ENCODE results near the gene PPARG.

Gene PPARG

GRCh38 chr3:12309716-12310115 lies 20.8 kb downstream of the PPARG start:
- Histone ChIP-seq H3K27ac (ENCODE audit: low read length) (no peak overlapping the region), H3K9ac (ENCODE audit: low read depth, low read length) (no peak overlapping the region)
- no peak for TF ChIP-seq EZH2 (IDR thresholded peaks at IDR 0.05; ENCODE audit: borderline replicate concordance, low read depth, low read length, severe bottlenecking)
- no peak for TF ChIP-seq CTCF (IDR thresholded peaks at IDR 0.05; ENCODE audit: borderline replicate concordance, extremely low read depth, low read length, poor library complexity, severe bottlenecking)

GRCh38 chr3:12312010-12312409 lies 23.1 kb downstream of the PPARG start:
- Histone ChIP-seq H3K4me1 (ENCODE audit: insufficient read depth, low read length) (peaks cover 5% of the 10 kb centered on the region; the same call in 1 of the 2 replicates), H4K20me1 (ENCODE audit: insufficient read depth, low read length) (no peaks in the 10 kb centered on the region), H3K36me3 (ENCODE audit: insufficient read depth, low read length) (no peaks in the 10 kb centered on the region), H2AFZ (ENCODE audit: low read depth, low read length) (no peak overlapping the region), H3K4me2 (ENCODE audit: insufficient read depth, low read length) (no peak overlapping the region), H3K9ac (ENCODE audit: low read depth, low read length) (no peak overlapping the region), H3K9me3 (ENCODE audit: insufficient read depth, low read length, severe bottlenecking) (no peaks in the 10 kb centered on the region), H3K27me3 (ENCODE audit: insufficient read depth, low read length, poor library complexity) (no peaks in the 10 kb centered on the region), H3K79me2 (ENCODE audit: insufficient read depth, low read length) (no peaks in the 10 kb centered on the region), H3K27ac (ENCODE audit: low read length) (no peak overlapping the region), H3K4me3 (ENCODE audit: low read depth in 1 of 2, low read length in 2 of 2) (no peak overlapping the region)
- TF ChIP-seq EZH2 (IDR thresholded peaks at IDR 0.05; ENCODE audit: borderline replicate concordance, low read depth, low read length, severe bottlenecking) = no peak
- no peak for TF ChIP-seq CTCF (IDR thresholded peaks at IDR 0.05; ENCODE audit: borderline replicate concordance, extremely low read depth, low read length, poor library complexity, severe bottlenecking)
- DNase-seq = no peak
- no peak for ATAC-seq (ENCODE audit: insufficient read depth, low read depth)

More at GRCh38 chr3:12309716-12310115, 20.8 kb downstream of the PPARG start:
- no peaks in the 10 kb centered on the region for H3K9me3 ChIP-seq (ENCODE audit: insufficient read depth, low read length, severe bottlenecking)
- DNase-seq (no peak), ATAC-seq (ENCODE audit: insufficient read depth, low read depth) (no peak)
- H3K36me3 ChIP-seq (ENCODE audit: insufficient read depth, low read length) = no peaks in the 10 kb centered on the region
- H3K4me2 ChIP-seq (ENCODE audit: insufficient read depth, low read length) = no peak overlapping the region
- no peaks in the 10 kb centered on the region for H4K20me1 ChIP-seq (ENCODE audit: insufficient read depth, low read length)
- no peak overlapping the region for H2AFZ ChIP-seq (ENCODE audit: low read depth, low read length)
- H3K27me3 ChIP-seq (ENCODE audit: insufficient read depth, low read length, poor library complexity) = no peaks in the 10 kb centered on the region
- H3K4me3 ChIP-seq (ENCODE audit: low read depth in 1 of 2, low read length in 2 of 2) = no peak overlapping the region
- no peaks in the 10 kb centered on the region for H3K4me1 ChIP-seq (ENCODE audit: insufficient read depth, low read length)
- no peaks in the 10 kb centered on the region for H3K79me2 ChIP-seq (ENCODE audit: insufficient read depth, low read length)

- H4K20me1 ChIP-seq (ENCODE audit: insufficient read depth, low read length) = no peaks in the 10 kb centered on the region
- H2AFZ ChIP-seq (ENCODE audit: low read depth, low read length) = no peak overlapping the region
- no peaks in the 10 kb centered on the region for H3K79me2 ChIP-seq (ENCODE audit: insufficient read depth, low read length)
- peaks cover 6% of the 10 kb centered on the region; the same call in 1 of the 2 replicates for H3K4me1 ChIP-seq (ENCODE audit: insufficient read depth, low read length)
- H3K9me3 ChIP-seq (ENCODE audit: insufficient read depth, low read length, severe bottlenecking) = no peaks in the 10 kb centered on the region
- no peak overlapping the region for H3K4me2 ChIP-seq (ENCODE audit: insufficient read depth, low read length)
- no peak overlapping the region for H3K4me3 ChIP-seq (ENCODE audit: low read depth in 1 of 2, low read length in 2 of 2)
- no peaks in the 10 kb centered on the region for H3K36me3 ChIP-seq (ENCODE audit: insufficient read depth, low read length)
- no peak overlapping the region for H3K27ac ChIP-seq (ENCODE audit: low read length)
- TF ChIP-seq EZH2 (IDR thresholded peaks at IDR 0.05; ENCODE audit: borderline replicate concordance, low read depth, low read length, severe bottlenecking) = no peak
- TF ChIP-seq CTCF (IDR thresholded peaks at IDR 0.05; ENCODE audit: borderline replicate concordance, extremely low read depth, low read length, poor library complexity, severe bottlenecking) = no peak
- H3K9ac ChIP-seq (ENCODE audit: low read depth, low read length) = no peak overlapping the region
- ATAC-seq (ENCODE audit: insufficient read depth, low read depth) (no peak), DNase-seq (no peak)
- H3K27me3 ChIP-seq (ENCODE audit: insufficient read depth, low read length, poor library complexity) = no peaks in the 10 kb centered on the region
These were observed 24.6 kb downstream of the PPARG start for GRCh38 chr3:12313519-12313918.

GRCh38 chr3:12316253-12316652 lies 27.4 kb downstream of the PPARG start:
- H3K27me3 ChIP-seq (ENCODE audit: insufficient read depth, low read length, poor library complexity) = no peaks in the 10 kb centered on the region
- TF ChIP-seq CTCF (IDR thresholded peaks at IDR 0.05; ENCODE audit: borderline replicate concordance, extremely low read depth, low read length, poor library complexity, severe bottlenecking) (no peak), EZH2 (IDR thresholded peaks at IDR 0.05; ENCODE audit: borderline replicate concordance, low read depth, low read length, severe bottlenecking) (no peak)
- no peaks in the 10 kb centered on the region for H3K36me3 ChIP-seq (ENCODE audit: insufficient read depth, low read length)
- no peak for ATAC-seq (ENCODE audit: insufficient read depth, low read depth)
- no peak overlapping the region for H3K9ac ChIP-seq (ENCODE audit: low read depth, low read length)
- H2AFZ ChIP-seq (ENCODE audit: low read depth, low read length) = no peak overlapping the region
- peaks cover 6% of the 10 kb centered on the region; the same call in 1 of the 2 replicates for H3K4me1 ChIP-seq (ENCODE audit: insufficient read depth, low read length)
- H3K4me3 ChIP-seq (ENCODE audit: low read depth in 1 of 2, low read length in 2 of 2) = no peak overlapping the region
- H3K27ac ChIP-seq (ENCODE audit: low read length) = no peak overlapping the region
- no peaks in the 10 kb centered on the region for H3K79me2 ChIP-seq (ENCODE audit: insufficient read depth, low read length)
- H3K4me2 ChIP-seq (ENCODE audit: insufficient read depth, low read length) = no peak overlapping the region
- H3K9me3 ChIP-seq (ENCODE audit: insufficient read depth, low read length, severe bottlenecking) = no peaks in the 10 kb centered on the region
- no peak for DNase-seq
- H4K20me1 ChIP-seq (ENCODE audit: insufficient read depth, low read length) = no peaks in the 10 kb centered on the region
